Peyer's patch (tissue), 4 donors: Measurements from ENCODE around the gene SLC39A13. TPM values are rescaled to one million over a fixed set of nuclear protein-coding genes. Genes with fewer than 3 reads are reported as not detected.

Experiments
- DNase-seq, 3 donors: peaks; one replicate each; pipeline ENCODE4 v3.0.0-alpha.2; 2017 to 2019
- H3K27ac ChIP-seq, 4 donors: fragments of 200-600 bp; sonication (generic); one replicate each; pipeline ENCODE4 v1.5.1; 2016 to 2019
- H3K27me3 ChIP-seq, 2 donors: fragments of 200-600 bp; sonication (generic); one replicate each; pipeline ENCODE4 v1.5.1; 2019
- H3K36me3 ChIP-seq, 3 donors: fragments of 200-600 bp; sonication (generic); one replicate each; pipeline ENCODE4 v1.5.1; 2016 to 2019
- H3K4me1 ChIP-seq, 4 donors: fragments of 200-600 bp; sonication (generic); one replicate each; pipeline ENCODE4 v1.5.1; 2016 to 2019
- H3K4me3 ChIP-seq, 4 donors: fragments of 200-600 bp; sonication (generic); 1 replicate in 3 of 4; 2 replicates in 1 of 4; pipeline ENCODE4 v1.5.1; 2016 to 2019; ENCODE audit warnings: mild to moderate bottlenecking in 1 of 4
- H3K9me3 ChIP-seq, 4 donors: fragments of 200-600 bp; sonication (generic); one replicate each; pipeline ENCODE4 v1.5.1; 2016 to 2019; ENCODE audit warnings: mild to moderate bottlenecking in 1 of 4
- POLR2A ChIP-seq, 2 donors: fragments of 450-650 bp; IDR thresholded peaks; one replicate each; pipeline ENCODE4 v1.5.1; 2017; ENCODE audit warnings: antibody characterized with exemption in 2 of 2, mild to moderate bottlenecking in 2 of 2, moderate library complexity in 2 of 2
- total RNA-seq, 4 donors: library from RNA; depleted of rRNA; stranded (reverse); fragments of >200 nt; gene quantifications; one replicate each; pipeline ENCODE4 v1.1.0, GENCODE V29; 2016
- TF ChIP-seq, protein P1 (sequence below), 6 experiments: fragments of 450-650 bp in 4 of 6; fragments of 200-600 bp in 2 of 6; sonication (generic) in 1 of 6; IDR thresholded peaks; one replicate each; pipeline ENCODE4 v1.5.1; 2017 to 2019; ENCODE audit warnings: antibody characterized with exemption in 6 of 6, mild to moderate bottlenecking in 3 of 6, moderate library complexity in 1 of 6

SLC39A13 gene
- total RNA-seq, 4 donors from 2014 or later = 19.8 to 56.6 (median 39.6) TPM

DNA sequence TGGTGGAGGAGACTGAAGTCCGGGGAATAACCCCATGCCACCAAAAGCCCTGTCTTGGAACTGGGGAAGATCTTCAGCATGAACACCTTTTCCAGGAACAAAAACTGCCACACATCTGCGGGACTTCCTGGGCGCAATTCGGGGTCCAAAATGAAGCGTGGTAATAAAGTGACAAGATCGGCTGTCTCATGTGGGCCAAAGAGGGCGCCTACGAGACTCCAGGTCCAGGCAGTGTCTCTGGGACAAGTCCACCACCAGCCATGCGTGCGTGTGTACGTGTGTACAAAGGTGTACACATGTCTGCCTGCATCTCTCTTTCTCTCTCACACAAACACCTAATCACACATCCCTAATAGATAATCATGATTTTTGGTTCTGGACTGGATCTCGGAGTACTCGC, 47.0 kb upstream of the SLC39A13 start:
- no peak for TF ChIP-seq POLR2A (IDR thresholded peaks at IDR 0.05)
- TF ChIP-seq, protein P1, sequence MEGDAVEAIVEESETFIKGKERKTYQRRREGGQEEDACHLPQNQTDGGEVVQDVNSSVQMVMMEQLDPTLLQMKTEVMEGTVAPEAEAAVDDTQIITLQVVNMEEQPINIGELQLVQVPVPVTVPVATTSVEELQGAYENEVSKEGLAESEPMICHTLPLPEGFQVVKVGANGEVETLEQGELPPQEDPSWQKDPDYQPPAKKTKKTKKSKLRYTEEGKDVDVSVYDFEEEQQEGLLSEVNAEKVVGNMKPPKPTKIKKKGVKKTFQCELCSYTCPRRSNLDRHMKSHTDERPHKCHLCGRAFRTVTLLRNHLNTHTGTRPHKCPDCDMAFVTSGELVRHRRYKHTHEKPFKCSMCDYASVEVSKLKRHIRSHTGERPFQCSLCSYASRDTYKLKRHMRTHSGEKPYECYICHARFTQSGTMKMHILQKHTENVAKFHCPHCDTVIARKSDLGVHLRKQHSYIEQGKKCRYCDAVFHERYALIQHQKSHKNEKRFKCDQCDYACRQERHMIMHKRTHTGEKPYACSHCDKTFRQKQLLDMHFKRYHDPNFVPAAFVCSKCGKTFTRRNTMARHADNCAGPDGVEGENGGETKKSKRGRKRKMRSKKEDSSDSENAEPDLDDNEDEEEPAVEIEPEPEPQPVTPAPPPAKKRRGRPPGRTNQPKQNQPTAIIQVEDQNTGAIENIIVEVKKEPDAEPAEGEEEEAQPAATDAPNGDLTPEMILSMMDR (IDR thresholded peaks at IDR 0.05) = no peak
- no peak overlapping the region for H3K27ac ChIP-seq
- H3K36me3 ChIP-seq = no peaks in the 10 kb centered on the region
- H3K4me3 ChIP-seq = no peak overlapping the region
- no peaks in the 10 kb centered on the region for H3K9me3 ChIP-seq
- peak in 1 of 3 donors; percentile 28 for DNase-seq
- no peaks in the 10 kb centered on the region for H3K27me3 ChIP-seq
- no peaks in the 10 kb centered on the region for H3K4me1 ChIP-seq

- H3K36me3 ChIP-seq = no peaks in the 10 kb centered on the region
- H3K4me1 ChIP-seq = no peaks in the 10 kb centered on the region
- DNase-seq = no peak
- H3K9me3 ChIP-seq = no peaks in the 10 kb centered on the region
- H3K27me3 ChIP-seq = no peaks in the 10 kb centered on the region
- H3K4me3 ChIP-seq = no peak overlapping the region
- H3K27ac ChIP-seq = no peak overlapping the region
- TF ChIP-seq, protein P1 (IDR thresholded peaks at IDR 0.05) = no peak
- no peak for TF ChIP-seq POLR2A (IDR thresholded peaks at IDR 0.05)
Observed at GRCh38 chr11:47366020-47366490, 42.3 kb upstream of the SLC39A13 start.

- H3K4me3 ChIP-seq = no peak overlapping the region
- no peak for DNase-seq
- H3K27ac ChIP-seq = no peak overlapping the region
- H3K4me1 ChIP-seq = peaks cover 0 to 6% (median 0%) of the 10 kb centered on the region in 4 donors
- H3K36me3 ChIP-seq = no peaks in the 10 kb centered on the region
- TF ChIP-seq POLR2A (IDR thresholded peaks at IDR 0.05) = no peak
- TF ChIP-seq, protein P1 (IDR thresholded peaks at IDR 0.05) = no peak
- no peaks in the 10 kb centered on the region for H3K27me3 ChIP-seq
- no peaks in the 10 kb centered on the region for H3K9me3 ChIP-seq
Observed at GRCh38 chr11:47369676-47370075, 38.7 kb upstream of the SLC39A13 start.

DNA sequence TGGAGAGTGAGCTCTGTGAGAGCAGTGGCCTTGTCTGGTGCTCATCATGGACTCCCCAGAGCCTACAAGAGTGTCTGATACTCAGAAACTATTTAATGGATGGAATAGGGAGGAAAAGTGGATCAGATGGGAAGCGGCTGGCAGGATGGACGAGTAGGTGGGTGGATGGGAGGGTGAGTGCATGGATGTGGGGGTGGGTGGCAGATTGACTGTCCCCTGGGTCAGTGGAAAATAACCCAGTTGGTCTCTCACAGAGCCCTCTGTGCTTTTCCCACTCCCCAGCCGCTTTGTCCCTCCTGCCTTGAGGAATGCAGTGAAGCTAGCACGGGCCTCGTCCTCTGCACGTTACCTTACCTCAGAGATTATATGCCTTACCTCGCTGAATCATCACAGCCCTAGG, 36.0 kb upstream of the SLC39A13 start:
- TF ChIP-seq POLR2A (IDR thresholded peaks at IDR 0.05) = no peak
- TF ChIP-seq, protein P1 (IDR thresholded peaks at IDR 0.05) = no peak
- Histone ChIP-seq H3K36me3 (no peaks in the 10 kb centered on the region), H3K27ac (no peak overlapping the region), H3K4me3 (no peak overlapping the region), H3K4me1 (peaks cover 0 to 6% (median 0%) of the 10 kb centered on the region in 4 donors), H3K9me3 (no peaks in the 10 kb centered on the region), H3K27me3 (no peaks in the 10 kb centered on the region)
- DNase-seq = no peak

- Histone ChIP-seq H3K4me1 (peaks cover 0 to 13% (median 1%) of the 10 kb centered on the region in 4 donors), H3K27ac (peak overlapping the region in 1 of 4 donors; percentile 50), H3K4me3 (no peak overlapping the region), H3K9me3 (no peaks in the 10 kb centered on the region), H3K36me3 (no peaks in the 10 kb centered on the region), H3K27me3 (no peaks in the 10 kb centered on the region)
- TF ChIP-seq, protein P1 (IDR thresholded peaks at IDR 0.05) = peak; percentile 85 to 98 (median 88)
- no peak for TF ChIP-seq POLR2A (IDR thresholded peaks at IDR 0.05)
- DNase-seq = peak; percentile 82 to 93 (median 87)
Observed at GRCh38 chr11:47373876-47374719, 34.3 kb upstream of the SLC39A13 start.
